Kidney (tissue), 14 donors: Measurements from ENCODE around the gene FUT8. TPM values are rescaled to one million over a fixed set of nuclear protein-coding genes. Genes with fewer than 3 reads are reported as not detected.

Experiments used
- DNase-seq, 5 donors: peaks; one replicate each; pipeline ENCODE4 v3.0.0-alpha.2; 2013 to 2020
- FAIRE-seq: peaks from 2 replicates; lab custom pipeline; 2012; peaks lifted over from hg19 to GRCh38; lab: Jason Lieb, UNC
- H3K27ac ChIP-seq, 2 donors: one replicate each; pipeline ENCODE4 v1.7.0; 2013; ENCODE audit warnings: low read depth in 2 of 2, low read length in 2 of 2, inconsistent platforms in 1 of 2
- H3K27me3 ChIP-seq: one replicate; pipeline ENCODE4 v1.7.1; 2013; ENCODE audit warnings: low read length, inconsistent platforms; ENCODE audit not compliant: control insufficient read depth, insufficient read depth
- H3K36me3 ChIP-seq, 3 donors: one replicate each; pipeline versions ENCODE4 v1.7.0 to v1.7.1; 2013; ENCODE audit warnings: low read length in 3 of 3, control low read depth in 1 of 3, inconsistent platforms in 1 of 3; ENCODE audit not compliant: insufficient read depth in 3 of 3, control insufficient read depth in 2 of 3
- H3K4me1 ChIP-seq, 3 donors: one replicate each; pipeline versions ENCODE4 v1.7.0 to v1.7.1; 2013; ENCODE audit warnings: low read length in 3 of 3, inconsistent platforms in 1 of 3, low read depth in 1 of 3; ENCODE audit not compliant: control insufficient read depth in 2 of 3, insufficient read depth in 2 of 3
- H3K4me3 ChIP-seq, 3 donors: one replicate each; pipeline versions ENCODE4 v1.7.0 to v1.8.1; 2013; ENCODE audit warnings: low read length in 3 of 3, control low read depth in 1 of 3, inconsistent platforms in 1 of 3
- H3K9ac ChIP-seq, 3 donors: one replicate each; pipeline versions ENCODE4 v1.7.0 to v1.7.1; 2013; ENCODE audit warnings: low read length in 3 of 3, control low read depth in 1 of 3, inconsistent platforms in 1 of 3
- H3K9me3 ChIP-seq, 3 donors: one replicate each; pipeline versions ENCODE4 v1.7.0 to v1.7.1; 2013; ENCODE audit warnings: low read length in 3 of 3, control low read depth in 1 of 3, inconsistent platforms in 1 of 3; ENCODE audit not compliant: control insufficient read depth in 2 of 3, insufficient read depth in 1 of 3
- intact Hi-C: fragments of 100-400 bp; cut with DNase I; formaldehyde crosslinking; loops from one replicate; pipeline ENCODE4 v1.11.1; 2022
- polyA plus RNA-seq: library from polyadenylated mRNA; stranded (reverse); fragments of 350-450 nt; fragmentation: Illumina TruSeq; extraction: RNeasy Lipid Tissue Mini Kit (QIAGEN cat#74804); gene quantifications from one replicate; pipeline ENCODE4 v1.2.3, GENCODE V29; 2014; ENCODE audit warnings: low read depth, low replicate concordance; ENCODE audit not compliant: insufficient read depth
- total RNA-seq: library from RNA; stranded (reverse); fragmentation: NEBNext Ultra II Directional; extraction: Animal tissue kit (Norgen Biotek cat#: 25700); gene quantifications from one replicate; pipeline ENCODE4 v1.2.1, GENCODE V29; 2021
- TF ChIP-seq, protein P1 (sequence below): IDR thresholded peaks from 3 replicates; pipeline ENCODE4 v1.5.1; 2012; ENCODE audit warnings: mild to moderate bottlenecking, moderate library complexity, borderline replicate concordance; ENCODE audit not compliant: insufficient read depth; ENCODE audit errors: extremely low read depth
- donor health status: control.
- donor health status: control.
- donor health status: control.
- donor health status: control.
- donor health status: control.
- donor health status: DM: yes; HTN: yes; CAD: no.
- donor health status: Normal renal cell carcinoma (clear cell type).

FUT8 gene
- total and polyA plus RNA-seq, 2 donors from 2014 or later = 8.2 to 49.6 TPM

GRCh38 chr14:65476273-65476941 is 63.9 kb downstream of the FUT8 start:
- Histone ChIP-seq H3K9me3 (no peaks in the 10 kb centered on the region), H3K36me3 (no peaks in the 10 kb centered on the region), H3K4me3 (no peak overlapping the region), H3K27ac (no peak overlapping the region), H3K4me1 (no peaks in the 10 kb centered on the region), H3K9ac (no peak overlapping the region), H3K27me3 (no peaks in the 10 kb centered on the region)
- TF ChIP-seq, protein P1, sequence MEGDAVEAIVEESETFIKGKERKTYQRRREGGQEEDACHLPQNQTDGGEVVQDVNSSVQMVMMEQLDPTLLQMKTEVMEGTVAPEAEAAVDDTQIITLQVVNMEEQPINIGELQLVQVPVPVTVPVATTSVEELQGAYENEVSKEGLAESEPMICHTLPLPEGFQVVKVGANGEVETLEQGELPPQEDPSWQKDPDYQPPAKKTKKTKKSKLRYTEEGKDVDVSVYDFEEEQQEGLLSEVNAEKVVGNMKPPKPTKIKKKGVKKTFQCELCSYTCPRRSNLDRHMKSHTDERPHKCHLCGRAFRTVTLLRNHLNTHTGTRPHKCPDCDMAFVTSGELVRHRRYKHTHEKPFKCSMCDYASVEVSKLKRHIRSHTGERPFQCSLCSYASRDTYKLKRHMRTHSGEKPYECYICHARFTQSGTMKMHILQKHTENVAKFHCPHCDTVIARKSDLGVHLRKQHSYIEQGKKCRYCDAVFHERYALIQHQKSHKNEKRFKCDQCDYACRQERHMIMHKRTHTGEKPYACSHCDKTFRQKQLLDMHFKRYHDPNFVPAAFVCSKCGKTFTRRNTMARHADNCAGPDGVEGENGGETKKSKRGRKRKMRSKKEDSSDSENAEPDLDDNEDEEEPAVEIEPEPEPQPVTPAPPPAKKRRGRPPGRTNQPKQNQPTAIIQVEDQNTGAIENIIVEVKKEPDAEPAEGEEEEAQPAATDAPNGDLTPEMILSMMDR = no peak
- FAIRE-seq = no peak
- DNase-seq = no peak
- intact Hi-C loops = no loop called here

- Histone ChIP-seq H3K36me3 (no peaks in the 10 kb centered on the region), H3K4me1 (no peaks in the 10 kb centered on the region), H3K27me3 (no peaks in the 10 kb centered on the region), H3K4me3 (no peak overlapping the region), H3K27ac (no peak overlapping the region), H3K9ac (no peak overlapping the region), H3K9me3 (no peaks in the 10 kb centered on the region)
- DNase-seq (no peak), FAIRE-seq (no peak)
- TF ChIP-seq, protein P1 = no peak
- intact Hi-C loops = no loop called here
Measured at GRCh38 chr14:65476942-65477318, 64.4 kb downstream of the FUT8 start.

DNA sequence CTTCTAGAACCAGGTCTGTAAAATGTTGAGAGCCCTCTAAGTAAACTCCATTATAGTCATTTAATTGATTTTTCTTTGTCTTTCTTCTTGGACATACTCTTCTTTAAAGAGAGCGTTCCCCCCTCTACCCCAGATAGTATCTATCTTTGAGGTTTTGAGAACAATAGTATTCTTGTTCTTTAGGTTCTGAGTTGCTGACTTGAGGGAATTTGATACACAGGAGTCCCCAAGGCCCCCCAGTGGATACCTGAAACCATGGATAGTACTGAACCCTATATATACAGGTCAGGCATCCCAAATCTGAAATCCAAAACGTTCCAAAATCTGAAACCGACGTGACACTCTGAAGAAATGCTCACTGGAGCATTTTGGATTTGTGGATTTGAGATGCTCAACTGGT is 65.5 kb downstream of the FUT8 start:
- H3K4me1 ChIP-seq = peaks cover 0 to 5% (median 0%) of the 10 kb centered on the region in 3 donors
- intact Hi-C loops = no loop called here
- no peaks in the 10 kb centered on the region for H3K9me3 ChIP-seq
- H3K27ac ChIP-seq = no peak overlapping the region
- H3K4me3 ChIP-seq = no peak overlapping the region
- no peak overlapping the region for H3K9ac ChIP-seq
- no peaks in the 10 kb centered on the region for H3K36me3 ChIP-seq
- FAIRE-seq = no peak
- no peaks in the 10 kb centered on the region for H3K27me3 ChIP-seq
- DNase-seq = no peak
- TF ChIP-seq, protein P1 = no peak

DNA sequence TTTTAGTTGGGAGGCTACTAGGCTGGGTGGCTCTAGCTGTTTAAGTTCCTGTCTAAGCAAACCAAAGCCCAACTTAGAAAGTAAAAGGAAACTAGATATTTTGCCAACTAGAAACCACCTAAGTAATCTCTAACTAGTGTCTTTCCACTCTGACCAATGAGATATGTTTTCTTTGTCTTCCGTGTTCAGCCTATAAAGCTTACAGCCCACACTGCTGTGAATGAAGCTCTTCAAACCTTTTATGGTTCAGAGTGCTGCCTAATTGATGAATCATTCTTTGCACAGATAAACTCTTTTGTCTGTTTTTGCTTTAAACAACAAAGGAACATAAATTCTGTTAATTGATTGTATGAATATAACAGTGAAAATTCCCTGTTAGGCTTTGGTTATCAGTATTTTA is 66.1 kb downstream of the FUT8 start:
- intact Hi-C loops = no loop called here
- FAIRE-seq = no peak

More for the DNA sequence above, 66.1 kb downstream of the FUT8 start:
- TF ChIP-seq, protein P1 = no peak
- Histone ChIP-seq H3K4me1 (peaks cover 0 to 5% (median 0%) of the 10 kb centered on the region in 3 donors), H3K27ac (no peak overlapping the region), H3K4me3 (no peak overlapping the region), H3K9ac (no peak overlapping the region), H3K27me3 (no peaks in the 10 kb centered on the region), H3K36me3 (no peaks in the 10 kb centered on the region), H3K9me3 (no peaks in the 10 kb centered on the region)
- DNase-seq = no peak
